Fibroblast of villous mesenchyme (primary cell): Measurements from ENCODE around the gene IGF2BP3. TPM values are rescaled to one million over a fixed set of nuclear protein-coding genes. Genes with fewer than 3 reads are reported as not detected.

ENCODE experiments used
- DNase-seq: peaks from one replicate; pipeline ENCODE4 v3.0.0-alpha.2; 2010; ENCODE audit warnings: low read depth
- H3K4me3 ChIP-seq: 2 replicates; pipeline ENCODE4 v1.5.1; 2011; ENCODE audit warnings: low read depth, mild to moderate bottlenecking, low read length
- CTCF ChIP-seq: IDR thresholded peaks from 2 replicates; pipeline ENCODE4 v1.5.1; 2012; ENCODE audit warnings: low read depth, mild to moderate bottlenecking, low read length; ENCODE audit not compliant: insufficient read depth
- total RNA-seq: library from RNA; depleted of rRNA; stranded (reverse); fragments of >200 nt; gene quantifications from 2 replicates; pipeline ENCODE4 v1.2.3, GENCODE V29; 2012

The IGF2BP3 gene
- total RNA-seq, 1 donor: 9.1 TPM

DNA sequence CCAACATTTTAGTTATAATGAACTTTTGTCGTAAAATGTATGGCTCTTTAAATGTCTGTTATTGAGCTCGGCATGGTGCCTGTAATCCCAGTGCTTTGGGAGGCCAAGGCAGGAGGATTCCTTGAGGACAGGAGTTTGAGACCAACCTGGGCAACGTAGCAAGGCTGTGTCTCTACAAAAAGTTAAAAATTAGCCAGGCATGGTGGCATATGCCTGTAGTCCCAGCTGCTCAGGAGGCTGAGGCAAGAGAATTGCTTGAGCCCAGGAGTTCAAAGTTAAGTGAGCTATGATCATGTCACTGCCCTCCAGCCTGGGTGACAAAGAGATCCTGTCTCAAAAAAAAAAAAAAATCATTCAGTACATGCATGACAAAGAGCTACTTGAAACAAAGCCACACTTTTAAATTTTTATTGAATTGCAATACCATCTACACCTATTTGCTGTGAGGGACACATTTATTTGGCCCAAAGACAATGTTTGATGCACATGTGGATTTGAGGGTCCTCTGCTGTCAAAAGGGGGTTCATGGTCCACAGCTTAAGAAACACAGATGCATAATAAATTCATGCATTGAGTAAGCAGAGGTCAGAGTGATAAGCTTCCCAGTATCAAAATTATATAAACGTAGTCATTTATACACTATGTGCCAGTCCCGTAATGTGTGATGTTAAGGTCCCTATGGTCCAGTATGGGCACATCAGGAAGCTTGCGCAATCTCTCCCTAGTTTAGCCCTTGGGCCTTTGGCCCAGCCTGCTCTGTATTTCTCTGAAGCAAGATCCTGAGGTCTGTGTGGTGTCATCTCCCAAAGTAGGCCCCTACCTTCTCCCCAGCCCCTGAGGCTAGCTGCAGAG, 175.5 kb downstream of the IGF2BP3 start:
- TF ChIP-seq CTCF: no peak
- H3K4me3 ChIP-seq: no peak overlapping the region
- no peak for DNase-seq

DNA sequence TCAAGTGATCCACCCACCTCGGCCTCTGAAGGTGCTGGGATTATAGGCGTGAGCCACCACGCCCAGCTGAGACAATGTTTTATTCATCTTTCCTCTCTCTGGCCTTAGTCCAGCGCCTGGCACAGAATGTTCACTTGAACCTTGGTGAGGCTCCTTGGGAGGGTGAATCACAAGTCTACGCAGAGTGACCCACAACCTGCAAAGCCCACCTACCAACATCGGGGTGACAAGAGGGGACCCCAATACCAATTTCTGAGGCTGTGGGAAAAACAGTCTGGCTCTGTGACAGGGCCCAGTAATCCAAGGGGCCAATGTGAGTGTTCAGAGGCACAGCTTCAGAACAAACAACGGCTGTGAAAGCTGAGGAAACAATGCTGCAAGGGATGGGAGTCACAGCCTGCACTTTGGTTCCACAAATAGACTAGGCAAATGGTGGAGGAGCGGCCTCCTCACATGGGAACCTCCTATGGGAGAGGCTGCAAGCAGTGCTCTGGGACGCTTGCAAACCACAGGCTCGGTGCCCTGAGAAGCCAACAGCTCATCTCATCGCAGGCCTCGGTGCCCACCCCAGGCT, 176.7 kb downstream of the IGF2BP3 start:
- no peak for TF ChIP-seq CTCF
- no peak overlapping the region for H3K4me3 ChIP-seq
- DNase-seq: no peak

DNA sequence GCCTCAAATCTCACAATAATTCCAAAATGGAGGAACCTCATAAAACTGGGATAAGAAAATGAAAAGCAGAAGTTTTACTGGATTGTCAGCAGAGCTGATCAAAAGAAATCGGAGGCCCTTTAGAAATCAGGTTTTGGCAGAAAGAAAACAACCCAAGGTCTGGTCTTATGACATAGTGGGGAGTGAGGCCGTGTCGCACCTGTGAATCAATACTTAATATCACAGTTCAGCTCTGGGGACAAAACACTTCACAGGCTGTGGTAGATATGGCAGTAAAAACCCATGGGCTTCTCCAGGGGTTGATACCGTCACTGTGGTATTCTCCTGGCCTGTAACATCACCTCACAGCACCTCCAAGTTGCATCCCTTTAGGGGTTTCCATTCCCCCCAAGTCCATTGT, 177.7 kb downstream of the IGF2BP3 start:
- DNase-seq: no peak
- TF ChIP-seq CTCF: no peak
- no peak overlapping the region for H3K4me3 ChIP-seq

DNA sequence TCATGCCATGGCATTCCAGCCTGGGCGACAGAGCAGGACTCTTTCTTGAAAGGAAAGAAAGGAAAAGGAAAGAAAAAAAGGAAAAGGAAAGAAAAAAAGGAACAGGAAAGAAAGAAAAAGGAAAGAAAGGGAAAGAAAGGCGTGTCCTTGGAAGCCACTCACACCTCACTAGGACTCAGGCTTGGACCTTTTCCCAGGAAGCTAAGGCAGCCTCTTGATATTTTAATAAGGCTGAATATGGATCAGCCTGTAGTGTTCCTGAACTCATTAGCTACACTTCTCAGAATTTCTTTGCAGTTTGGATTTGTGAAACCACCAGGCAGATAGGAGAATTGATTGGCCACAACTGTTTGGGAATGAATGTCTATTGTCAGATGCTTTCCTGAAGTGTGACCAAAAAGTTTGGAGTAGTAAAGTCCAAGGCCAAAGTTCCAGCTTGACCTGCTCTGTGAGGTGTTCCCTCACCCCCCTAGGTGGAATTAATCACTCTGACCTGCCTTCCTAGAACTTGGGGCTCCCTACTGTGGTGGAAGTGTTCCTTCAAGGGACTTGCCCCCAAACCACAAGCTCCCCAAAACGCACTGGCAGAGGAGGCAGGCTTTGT, 178.2 kb downstream of the IGF2BP3 start:
- no peak for TF ChIP-seq CTCF
- H3K4me3 ChIP-seq: no peak overlapping the region
- DNase-seq: no peak

- no peak for DNase-seq
- no peak for TF ChIP-seq CTCF
- H3K4me3 ChIP-seq: no peak overlapping the region
Observed at GRCh38 chr7:23290993-23291392, 179.3 kb downstream of the IGF2BP3 start.

DNA sequence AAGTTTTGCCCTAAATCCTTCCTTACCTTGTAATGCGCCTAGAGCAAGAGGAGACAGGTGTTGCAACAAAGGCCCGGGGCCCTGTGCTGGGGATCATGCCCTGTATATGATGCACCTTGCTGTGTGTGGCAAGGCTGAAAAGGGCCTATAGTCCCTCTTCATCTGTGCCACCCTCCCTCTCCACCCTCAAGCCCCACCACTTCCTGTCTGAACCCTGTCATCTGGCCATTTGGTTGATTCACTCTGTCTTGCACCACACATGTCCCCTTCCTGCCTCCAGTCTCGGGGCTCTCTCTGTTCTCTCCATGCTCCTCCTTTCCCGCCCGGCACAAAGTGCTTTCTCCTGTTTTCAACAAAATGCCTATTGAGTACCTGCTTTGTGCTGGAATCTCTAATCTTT, 182.7 kb downstream of the IGF2BP3 start:
- H3K4me3 ChIP-seq: no peak overlapping the region
- no peak for DNase-seq
- no peak for TF ChIP-seq CTCF
